SH-SY5Y (cell line): ENCODE results near the gene SLC8A3.

ENCODE experiments used
- GATA2 ChIP-seq: IDR thresholded peaks from 2 replicates; pipeline ENCODE4 v1.6.1; 2011; ENCODE audit warnings: mild to moderate bottlenecking, low read depth, low read length
- GATA3 ChIP-seq: IDR thresholded peaks from 2 replicates; pipeline ENCODE4 v1.6.1; 2011; ENCODE audit warnings: low read depth, mild to moderate bottlenecking, low read length, moderate library complexity

The SLC8A3 gene

GRCh38 chr14:70004791-70005190 is 184.0 kb downstream of the SLC8A3 start:
- no peak for TF ChIP-seq GATA2
- no peak for TF ChIP-seq GATA3

GRCh38 chr14:70002589-70003346 is 186.0 kb downstream of the SLC8A3 start:
- TF ChIP-seq GATA3: no peak
- TF ChIP-seq GATA2: no peak

- TF ChIP-seq GATA3: no peak
- no peak for TF ChIP-seq GATA2
Observed at GRCh38 chr14:70000601-70001000, 188.2 kb downstream of the SLC8A3 start.

GRCh38 chr14:69999261-69999674 is 189.5 kb downstream of the SLC8A3 start:
- TF ChIP-seq GATA2: no peak
- TF ChIP-seq GATA3: no peak

- TF ChIP-seq GATA3 (no peak), GATA2 (no peak)
Observed at GRCh38 chr14:69997849-69998248, 190.9 kb downstream of the SLC8A3 start.

GRCh38 chr14:69996216-69996615 is 192.5 kb downstream of the SLC8A3 start:
- TF ChIP-seq GATA2 (no peak), GATA3 (no peak)
